ENCODE measurements around the gene PTBP3. TPM values are rescaled to one million over a fixed set of nuclear protein-coding genes. Genes with fewer than 3 reads are reported as not detected.

Gene PTBP3
- total RNA-seq, 4 donors from 2014 or later = 9.9 to 54.7 (median 18.7) TPM

DNA sequence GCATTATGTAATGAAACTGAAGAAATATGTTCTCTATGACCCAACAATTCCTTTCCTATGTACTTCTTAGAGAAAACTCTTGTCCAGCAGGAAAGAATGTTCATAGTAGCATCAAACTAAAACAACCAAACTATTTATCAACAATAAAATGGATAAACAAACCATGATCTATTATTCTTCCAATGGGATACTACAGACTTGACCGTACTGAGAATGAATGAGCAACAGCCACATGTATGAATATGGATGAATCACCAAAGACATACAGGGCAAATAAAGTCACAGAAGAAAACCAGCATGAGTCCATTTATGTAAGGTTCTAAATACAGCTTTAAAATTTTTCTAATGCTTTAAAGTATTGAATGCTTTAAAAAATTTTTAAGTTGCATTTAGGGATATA, 84.7 kb downstream of the PTBP3 start:
- Histone ChIP-seq H3K4me3 (no peak overlapping the region), H3K9me3 (no peaks in the 10 kb centered on the region), H3K27ac (no peak overlapping the region), H3K4me1 (no peaks in the 10 kb centered on the region), H3K36me3 (peaks cover 0 to 8% of the 10 kb centered on the region in 2 donors), H3K27me3 (no peaks in the 10 kb centered on the region)
- intact Hi-C loops (cut with DNase I; ENCODE audit: low total_unique reads) = no loop called here
- ATAC-seq (no peak), DNase-seq (no peak)
- in situ Hi-C loops (cut with MboI; ENCODE audit: low sequenced_read_pairs in 4 of 4) = no loop called here
- no peak for TF ChIP-seq POLR2A (IDR thresholded peaks at IDR 0.05)
- TF ChIP-seq, protein P1, sequence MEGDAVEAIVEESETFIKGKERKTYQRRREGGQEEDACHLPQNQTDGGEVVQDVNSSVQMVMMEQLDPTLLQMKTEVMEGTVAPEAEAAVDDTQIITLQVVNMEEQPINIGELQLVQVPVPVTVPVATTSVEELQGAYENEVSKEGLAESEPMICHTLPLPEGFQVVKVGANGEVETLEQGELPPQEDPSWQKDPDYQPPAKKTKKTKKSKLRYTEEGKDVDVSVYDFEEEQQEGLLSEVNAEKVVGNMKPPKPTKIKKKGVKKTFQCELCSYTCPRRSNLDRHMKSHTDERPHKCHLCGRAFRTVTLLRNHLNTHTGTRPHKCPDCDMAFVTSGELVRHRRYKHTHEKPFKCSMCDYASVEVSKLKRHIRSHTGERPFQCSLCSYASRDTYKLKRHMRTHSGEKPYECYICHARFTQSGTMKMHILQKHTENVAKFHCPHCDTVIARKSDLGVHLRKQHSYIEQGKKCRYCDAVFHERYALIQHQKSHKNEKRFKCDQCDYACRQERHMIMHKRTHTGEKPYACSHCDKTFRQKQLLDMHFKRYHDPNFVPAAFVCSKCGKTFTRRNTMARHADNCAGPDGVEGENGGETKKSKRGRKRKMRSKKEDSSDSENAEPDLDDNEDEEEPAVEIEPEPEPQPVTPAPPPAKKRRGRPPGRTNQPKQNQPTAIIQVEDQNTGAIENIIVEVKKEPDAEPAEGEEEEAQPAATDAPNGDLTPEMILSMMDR (IDR thresholded peaks at IDR 0.05 in 4 of 5, conservative IDR thresholded peaks at IDR 0.05 in 1 of 5) = no peak

DNA sequence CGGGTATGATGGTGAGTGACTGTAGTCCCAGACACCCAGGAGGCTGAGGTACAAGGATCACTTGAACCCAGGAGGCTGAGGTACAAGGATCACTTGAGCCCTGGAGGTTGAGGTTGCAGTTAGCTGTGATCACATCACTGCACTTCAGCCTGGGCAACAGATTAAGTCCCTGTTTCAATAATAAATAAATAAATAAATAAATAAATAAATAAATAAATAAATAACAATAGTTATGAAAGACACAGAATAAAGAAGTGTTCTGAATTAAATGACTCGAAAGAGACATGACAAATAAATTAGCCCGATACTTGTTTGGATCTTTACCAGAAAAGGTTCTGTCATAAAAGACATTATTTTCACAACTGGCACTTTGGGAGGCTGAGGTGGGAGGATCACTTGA, 86.3 kb downstream of the PTBP3 start:
- intact Hi-C loops (cut with DNase I; ENCODE audit: low total_unique reads) = no loop called here
- peaks cover 0 to 8% of the 10 kb centered on the region in 2 donors for H3K36me3 ChIP-seq
- in situ Hi-C loops (cut with MboI; ENCODE audit: low sequenced_read_pairs in 4 of 4) = no loop called here

DNA sequence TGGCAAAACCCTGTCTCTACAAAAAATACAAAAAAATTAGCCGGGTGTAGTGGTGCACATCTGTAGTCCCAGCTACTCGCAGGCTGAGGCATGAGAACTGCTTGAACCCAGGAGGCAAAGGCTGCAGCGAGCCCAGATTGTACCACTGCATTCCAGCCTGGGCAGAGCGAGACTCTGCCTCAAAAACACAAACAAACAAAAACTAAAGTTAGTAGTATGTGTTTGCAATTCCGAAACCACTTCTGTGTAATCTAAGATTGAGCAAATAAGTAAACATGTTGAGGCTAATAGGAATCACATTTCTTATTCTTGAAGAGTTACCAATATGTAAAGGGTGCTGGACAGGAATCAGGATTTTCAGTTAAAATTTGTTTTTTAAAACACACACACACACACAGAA, 88.3 kb downstream of the PTBP3 start:
- in situ Hi-C loops (cut with MboI; ENCODE audit: low sequenced_read_pairs in 4 of 4) = no loop called here
- DNase-seq = no peak

More for the DNA sequence above, 86.3 kb downstream of the PTBP3 start:
- H3K4me3 ChIP-seq = no peak overlapping the region
- ATAC-seq = no peak
- no peaks in the 10 kb centered on the region for H3K4me1 ChIP-seq
- no peak for DNase-seq
- H3K27me3 ChIP-seq = no peaks in the 10 kb centered on the region
- no peaks in the 10 kb centered on the region for H3K9me3 ChIP-seq
- no peak overlapping the region for H3K27ac ChIP-seq
- no peak for TF ChIP-seq POLR2A (IDR thresholded peaks at IDR 0.05)
- TF ChIP-seq, protein P1 (IDR thresholded peaks at IDR 0.05 in 4 of 5, conservative IDR thresholded peaks at IDR 0.05 in 1 of 5) = no peak

DNA sequence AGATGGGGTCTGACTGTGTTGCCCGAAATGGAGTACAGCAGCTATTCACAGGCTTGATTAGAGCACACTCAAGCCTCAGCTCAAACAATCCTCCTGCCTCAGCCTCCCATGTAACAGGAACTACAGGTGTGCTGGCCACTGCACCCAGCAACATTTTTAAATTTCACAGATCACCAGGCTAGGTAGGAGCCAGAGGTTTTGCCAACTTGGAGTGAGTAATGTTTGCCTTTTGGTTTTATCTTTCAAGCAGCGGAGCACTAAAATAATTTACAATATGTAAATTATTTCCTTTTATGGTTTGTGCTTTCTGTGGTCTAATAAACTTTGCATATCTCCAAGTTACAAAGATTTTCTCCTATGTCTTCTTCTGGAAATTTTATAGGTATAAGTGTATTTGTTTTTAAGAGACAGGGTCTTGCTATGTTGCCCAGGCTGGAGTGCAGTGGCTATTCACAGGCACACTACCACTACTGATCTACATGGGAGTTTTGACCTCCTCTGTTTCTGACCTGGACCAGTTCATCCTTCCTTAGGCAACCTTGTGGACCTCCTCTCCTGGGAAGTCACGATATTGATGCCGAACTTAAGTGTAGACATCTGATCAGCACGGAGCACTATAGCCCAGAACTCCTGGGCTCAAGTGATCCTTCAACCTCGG, 91.1 kb downstream of the PTBP3 start:
- intact Hi-C loops (cut with DNase I; ENCODE audit: low total_unique reads) = no loop called here
- Histone ChIP-seq H3K27me3 (no peaks in the 10 kb centered on the region), H3K27ac (no peak overlapping the region), H3K4me3 (no peak overlapping the region), H3K36me3 (no peaks in the 10 kb centered on the region), H3K9me3 (no peaks in the 10 kb centered on the region), H3K4me1 (no peaks in the 10 kb centered on the region)
- ATAC-seq = no peak
- in situ Hi-C loops (cut with MboI; ENCODE audit: low sequenced_read_pairs in 4 of 4) = no loop called here
- no peak for DNase-seq
- no peak for TF ChIP-seq POLR2A (IDR thresholded peaks at IDR 0.05)
- TF ChIP-seq, protein P1 (IDR thresholded peaks at IDR 0.05 in 4 of 5, conservative IDR thresholded peaks at IDR 0.05 in 1 of 5) = no peak

More for the DNA sequence above, 88.3 kb downstream of the PTBP3 start:
- no peaks in the 10 kb centered on the region for H3K27me3 ChIP-seq
- H3K27ac ChIP-seq = no peak overlapping the region
- no peaks in the 10 kb centered on the region for H3K4me1 ChIP-seq
- H3K36me3 ChIP-seq = no peaks in the 10 kb centered on the region
- ATAC-seq = no peak
- TF ChIP-seq, protein P1 (IDR thresholded peaks at IDR 0.05 in 4 of 5, conservative IDR thresholded peaks at IDR 0.05 in 1 of 5) = no peak
- no peak for TF ChIP-seq POLR2A (IDR thresholded peaks at IDR 0.05)
- H3K4me3 ChIP-seq = no peak overlapping the region
- intact Hi-C loops (cut with DNase I; ENCODE audit: low total_unique reads) = no loop called here
- no peaks in the 10 kb centered on the region for H3K9me3 ChIP-seq

DNA sequence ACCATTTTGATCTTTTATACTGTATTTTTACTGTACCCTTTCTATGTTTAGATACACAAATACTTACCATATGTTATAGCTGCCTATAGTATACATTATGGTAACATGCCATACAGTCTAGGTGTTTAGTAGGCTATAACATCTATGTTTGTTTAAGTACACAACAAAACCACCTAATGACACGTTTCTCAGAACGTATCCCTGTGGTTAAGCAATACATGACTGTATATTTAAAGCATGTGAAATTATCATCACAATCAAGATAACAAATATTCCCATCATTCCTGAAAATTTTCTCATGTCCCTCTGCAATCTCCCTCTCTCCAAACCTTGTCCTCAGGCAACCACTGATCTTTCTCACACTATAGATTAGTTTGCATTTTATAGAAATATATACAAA, 91.9 kb downstream of the PTBP3 start:
- Histone ChIP-seq H3K9me3 (no peaks in the 10 kb centered on the region), H3K27ac (no peak overlapping the region), H3K36me3 (no peaks in the 10 kb centered on the region), H3K27me3 (no peaks in the 10 kb centered on the region), H3K4me3 (no peak overlapping the region), H3K4me1 (no peaks in the 10 kb centered on the region)
- ATAC-seq (no peak), DNase-seq (no peak)
- no peak for TF ChIP-seq POLR2A (IDR thresholded peaks at IDR 0.05)
- TF ChIP-seq, protein P1 (IDR thresholded peaks at IDR 0.05 in 4 of 5, conservative IDR thresholded peaks at IDR 0.05 in 1 of 5) = no peak
- intact Hi-C loops (cut with DNase I; ENCODE audit: low total_unique reads) = no loop called here
- in situ Hi-C loops (cut with MboI; ENCODE audit: low sequenced_read_pairs in 4 of 4) = no loop called here

All from gastrocnemius medialis (tissue), 4 donors.